IPS-18c (cell line): ENCODE measurements around the gene LGALS14.
"Not testable (repeated sequence)": the region's sequence is repeated elsewhere in the genome, so short reads cannot be mapped to it uniquely, and the experiment has no call there.

ENCODE experiments used
- H3K4me3 ChIP-seq: 2 replicates; pipeline ENCODE4 v1.7.0; 2013; ENCODE audit warnings: low read depth, mild to moderate bottlenecking, low read length, moderate library complexity; ENCODE audit not compliant: insufficient read depth
- H3K9me3 ChIP-seq: one replicate; pipeline ENCODE4 v1.6.1; 2013; ENCODE audit warnings: mild to moderate bottlenecking, low read length, moderate library complexity; ENCODE audit not compliant: control insufficient read depth, insufficient read depth

The LGALS14 gene

DNA sequence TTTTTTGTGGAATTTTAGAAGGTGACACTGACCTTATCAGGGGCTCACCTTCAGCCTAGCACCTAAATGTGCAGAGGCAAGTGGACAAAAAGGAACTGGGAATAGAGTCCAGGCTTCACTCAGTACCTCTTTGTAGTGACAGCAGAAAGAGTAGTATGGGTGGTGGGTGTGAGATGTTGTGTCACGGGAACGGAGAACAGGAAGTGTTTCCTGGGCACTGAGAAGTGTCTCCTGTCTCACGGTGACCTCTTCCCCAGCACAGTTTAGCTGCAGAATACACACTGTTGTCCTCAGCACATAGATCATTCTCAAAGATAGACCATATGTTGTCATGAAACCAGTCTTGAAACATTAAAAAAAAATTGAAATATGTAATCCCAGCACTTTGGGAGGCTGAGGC lies 17.5 kb upstream of the LGALS14 start:
- no peaks in the 10 kb centered on the region for H3K9me3 ChIP-seq
- H3K4me3 ChIP-seq = no peak overlapping the region

DNA sequence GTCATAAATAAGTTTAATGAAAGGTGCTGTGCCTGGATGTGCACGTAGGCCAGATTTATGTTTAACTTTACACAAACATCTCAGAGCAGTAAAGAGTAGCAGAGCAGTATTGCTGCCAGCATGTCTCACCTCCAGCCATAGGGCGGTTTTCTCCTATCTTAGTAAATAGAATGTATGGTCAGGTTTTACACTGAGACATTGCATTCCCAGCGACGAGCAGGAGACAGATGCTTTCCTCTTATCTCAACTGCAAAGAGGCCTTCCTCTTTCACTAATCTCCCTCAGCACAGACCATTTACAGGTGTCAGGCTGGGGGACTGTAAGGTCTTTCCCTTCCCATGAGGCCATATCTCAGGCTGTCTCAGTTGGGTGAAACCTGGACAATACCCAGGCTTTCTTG lies 15.6 kb upstream of the LGALS14 start:
- H3K4me3 ChIP-seq, H3K9me3 ChIP-seq: not testable (repeated sequence)

GRCh38 chr19:39692166-39692565 lies 12.1 kb upstream of the LGALS14 start:
- no peak overlapping the region for H3K4me3 ChIP-seq
- H3K9me3 ChIP-seq = no peaks in the 10 kb centered on the region

- Histone ChIP-seq H3K9me3 (no peaks in the 10 kb centered on the region), H3K4me3 (no peak overlapping the region)
Measured at GRCh38 chr19:39692822-39693221, 11.5 kb upstream of the LGALS14 start.

GRCh38 chr19:39695759-39696158 lies 8.5 kb upstream of the LGALS14 start:
- Histone ChIP-seq H3K4me3 (no peak overlapping the region), H3K9me3 (no peaks in the 10 kb centered on the region)

DNA sequence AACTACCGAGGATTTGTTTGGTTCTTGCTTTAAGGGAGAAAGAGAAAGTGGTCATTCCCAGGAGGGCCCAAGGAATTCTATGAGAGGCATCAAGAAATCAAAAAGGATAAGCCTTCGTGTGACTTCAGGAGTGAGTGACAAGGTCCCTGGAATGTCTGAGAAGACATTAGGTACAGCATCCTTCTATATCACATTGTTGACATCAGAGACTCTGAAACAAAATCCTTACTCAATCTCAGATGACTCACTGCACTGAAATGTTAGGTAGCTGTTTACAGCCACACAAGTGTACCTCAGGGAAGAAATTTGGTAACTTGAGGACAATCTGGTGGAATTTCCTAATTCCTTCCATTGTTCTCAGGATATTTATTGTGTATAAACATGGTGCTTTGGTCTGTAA lies 7.9 kb upstream of the LGALS14 start:
- H3K4me3 ChIP-seq = no peak overlapping the region
- H3K9me3 ChIP-seq = no peaks in the 10 kb centered on the region

DNA sequence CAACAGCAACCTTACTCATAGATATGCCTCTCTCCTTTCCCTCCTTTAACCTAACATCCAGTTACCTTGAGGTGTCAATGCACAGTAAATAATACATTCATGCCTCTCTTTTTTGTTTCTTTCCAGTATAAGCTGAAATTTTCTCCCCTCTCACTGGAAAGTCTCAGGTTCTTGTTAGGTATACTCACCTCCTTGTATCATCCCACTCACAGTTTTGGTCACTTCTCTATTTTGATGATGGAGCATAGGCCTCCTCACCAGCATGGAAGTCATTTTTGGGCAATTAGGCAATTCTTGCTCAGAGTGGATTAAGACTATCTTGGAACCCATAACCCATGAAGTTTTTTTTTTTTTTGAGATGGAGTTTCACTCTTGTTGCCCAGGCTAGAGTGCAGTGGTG lies 5.7 kb upstream of the LGALS14 start:
- Histone ChIP-seq H3K9me3 (no peaks in the 10 kb centered on the region), H3K4me3 (no peak overlapping the region)

GRCh38 chr19:39701291-39701690 lies 3.0 kb upstream of the LGALS14 start:
- Histone ChIP-seq H3K4me3 (no peak overlapping the region), H3K9me3 (no peaks in the 10 kb centered on the region)

GRCh38 chr19:39705578-39706188 lies 1.4 kb downstream of the LGALS14 start:
- Histone ChIP-seq H3K9me3 (no peaks in the 10 kb centered on the region), H3K4me3 (no peak overlapping the region)

GRCh38 chr19:39708594-39708993 lies 4.3 kb downstream of the LGALS14 start:
- H3K9me3 ChIP-seq = no peaks in the 10 kb centered on the region
- no peak overlapping the region for H3K4me3 ChIP-seq

- H3K9me3 ChIP-seq = no peaks in the 10 kb centered on the region
- H3K4me3 ChIP-seq = no peak overlapping the region
Measured at GRCh38 chr19:39709026-39709872, 5.0 kb downstream of the LGALS14 start.

DNA sequence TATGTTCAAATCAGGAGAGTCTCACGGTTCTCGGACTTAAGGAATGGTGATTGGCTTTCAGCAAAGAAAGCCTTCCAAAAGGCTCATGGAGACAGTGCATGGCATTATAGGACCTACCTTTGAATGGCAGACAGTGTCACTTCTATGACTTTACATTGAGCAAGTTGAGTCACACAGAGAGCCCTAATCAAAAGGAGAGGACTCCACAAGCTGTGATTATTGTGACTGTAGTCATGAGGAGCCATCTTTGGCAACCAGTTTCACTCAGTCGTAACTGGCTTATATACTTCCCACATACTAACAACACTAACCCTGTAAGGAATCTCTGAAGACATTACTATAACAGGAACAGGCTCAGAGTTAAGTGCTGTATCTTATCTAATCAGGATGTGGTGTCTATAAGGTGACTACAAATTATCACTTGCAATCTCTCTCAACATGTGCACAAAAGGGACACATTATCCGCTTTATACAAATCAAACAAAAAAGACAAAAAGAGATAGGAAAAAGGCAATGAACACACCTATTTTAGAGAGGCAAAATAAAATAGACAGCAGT lies 6.1 kb downstream of the LGALS14 start:
- H3K9me3 ChIP-seq = no peaks in the 10 kb centered on the region
- H3K4me3 ChIP-seq = no peak overlapping the region

- not testable (repeated sequence) for H3K9me3 ChIP-seq, H3K4me3 ChIP-seq
Measured at GRCh38 chr19:39720144-39720543, 15.9 kb downstream of the LGALS14 start.

- no peak overlapping the region for H3K4me3 ChIP-seq
Measured at GRCh38 chr19:39725995-39726394, 21.7 kb downstream of the LGALS14 start.

DNA sequence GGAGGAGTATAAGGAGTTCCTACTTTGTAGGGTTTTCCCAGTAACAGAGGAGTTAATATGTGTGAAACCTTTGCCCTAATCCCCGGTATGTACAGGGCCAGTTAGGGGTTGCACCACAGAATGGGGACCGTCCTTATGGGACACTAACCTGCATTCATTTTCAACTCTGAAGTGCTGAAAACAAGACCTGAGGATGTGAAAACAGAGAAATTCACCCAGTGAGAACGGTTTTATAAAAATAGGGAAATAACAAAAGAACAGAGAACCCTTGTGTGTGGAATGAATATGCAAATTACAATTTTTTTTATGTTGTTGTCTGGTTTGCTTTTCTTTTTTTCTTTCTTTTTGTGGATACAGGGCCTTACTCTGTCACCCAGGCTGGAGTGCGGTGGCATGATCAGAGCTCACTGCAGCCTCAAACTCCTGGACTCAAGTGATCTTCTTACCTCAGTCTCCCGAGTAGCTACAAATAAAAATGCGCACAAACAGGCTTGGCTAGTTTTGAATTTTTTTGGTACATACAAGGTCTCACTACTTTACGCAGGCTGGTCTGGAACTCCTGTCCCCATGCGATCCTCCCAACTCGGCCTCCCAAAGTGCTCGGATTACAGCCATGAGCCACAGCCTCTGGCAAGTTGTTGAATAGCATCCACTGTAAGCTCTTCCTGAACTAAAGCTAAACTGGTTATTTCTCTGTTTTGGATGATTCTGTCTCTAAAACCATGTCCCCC lies 23.0 kb downstream of the LGALS14 start:
- H3K9me3 ChIP-seq = no peaks in the 10 kb centered on the region
- H3K4me3 ChIP-seq = no peak overlapping the region

More at GRCh38 chr19:39725995-39726394, 21.7 kb downstream of the LGALS14 start:
- H3K9me3 ChIP-seq = no peaks in the 10 kb centered on the region

GRCh38 chr19:39728040-39728439 lies 23.8 kb downstream of the LGALS14 start:
- no peak overlapping the region for H3K4me3 ChIP-seq
- H3K9me3 ChIP-seq = no peaks in the 10 kb centered on the region

- Histone ChIP-seq H3K4me3 (no peak overlapping the region), H3K9me3 (no peaks in the 10 kb centered on the region)
Measured at GRCh38 chr19:39729594-39729993, 25.3 kb downstream of the LGALS14 start.

- Histone ChIP-seq H3K4me3 (no peak overlapping the region), H3K9me3 (no peaks in the 10 kb centered on the region)
Measured at GRCh38 chr19:39731685-39732084, 27.4 kb downstream of the LGALS14 start.
